PC-9 (cell line): ENCODE data around the gene NR1H4. TPM values are rescaled to one million over a fixed set of nuclear protein-coding genes. Genes with fewer than 3 reads are reported as not detected.

ENCODE experiments used
- BruUV-seq: library from RNA; stranded (reverse); fragments of 400-500 nt; replicated peaks from 2 replicates; lab custom pipeline; 2021; lab: Mats Ljungman, UMichigan
- CTCF ChIA-PET: fragments of 300-600 bp; sonication (Branson Sonifier 250); formaldehyde crosslinking; loops from one replicate; lab custom pipeline; 2022; ENCODE audit warnings: antibody characterized with exemption; lab: Charles Lee
- POLR2A ChIA-PET: fragments of 300-600 bp; sonication (Branson Sonifier 250); formaldehyde crosslinking; loops from one replicate; lab custom pipeline; 2022; ENCODE audit warnings: antibody characterized with exemption; ENCODE audit not compliant: unreplicated experiment; lab: Charles Lee
- DNase-seq, 2 experiments: peaks; one replicate each; pipeline versions ENCODE4 v3.0.0 to v3.0.0-alpha.2; 2015 to 2022; ENCODE audit warnings: mixed read lengths in 1 of 2
- H2AFZ ChIP-seq: fragments of 200-600 bp; sonication (generic); 2 replicates; pipeline ENCODE4 v1.8.1; 2017; ENCODE audit warnings: antibody characterized with exemption
- H3F3A ChIP-seq: fragments of 200-600 bp; sonication (generic); 2 replicates; pipeline ENCODE4 v1.8.1; 2017; ENCODE audit warnings: antibody characterized with exemption, mild to moderate bottlenecking, low read depth; ENCODE audit not compliant: insufficient read depth
- H3K27ac ChIP-seq: fragments of 200-600 bp; sonication (generic); 2 replicates; pipeline ENCODE4 v1.6.1; 2016; ENCODE audit warnings: mixed run types
- H3K27me3 ChIP-seq: fragments of 200-600 bp; sonication (generic); 2 replicates; pipeline ENCODE4 v1.6.1; 2016; ENCODE audit warnings: low read depth, mixed run types; ENCODE audit not compliant: insufficient read depth
- H3K36me3 ChIP-seq: fragments of 200-600 bp; sonication (generic); 2 replicates; pipeline ENCODE4 v1.6.1; 2016; ENCODE audit warnings: low read depth, mixed run types
- H3K4me1 ChIP-seq: fragments of 200-600 bp; sonication (generic); replicated peaks from 2 replicates; pipeline ENCODE4 v1.6.1; 2016; ENCODE audit warnings: mixed run types; ENCODE audit not compliant: insufficient read depth
- H3K4me2 ChIP-seq: fragments of 200-600 bp; sonication (generic); 2 replicates; pipeline ENCODE4 v1.6.1; 2017; ENCODE audit warnings: mixed run types
- H3K4me3 ChIP-seq: fragments of 200-600 bp; sonication (generic); 2 replicates; pipeline ENCODE4 v1.6.1; 2016; ENCODE audit warnings: mixed run types
- H3K79me2 ChIP-seq: fragments of 200-600 bp; sonication (generic); 2 replicates; pipeline ENCODE4 v1.6.1; 2017; ENCODE audit warnings: low read depth, mixed run types
- H3K9me2 ChIP-seq: fragments of 200-600 bp; sonication (generic); 2 replicates; pipeline ENCODE4 v1.8.1; 2017; ENCODE audit warnings: mild to moderate bottlenecking; ENCODE audit not compliant: insufficient read depth
- H3K9me3 ChIP-seq: fragments of 200-600 bp; sonication (generic); 2 replicates; pipeline ENCODE4 v1.8.1; 2016; ENCODE audit warnings: low read depth; ENCODE audit not compliant: insufficient read depth
- H4K20me1 ChIP-seq: fragments of 200-600 bp; sonication (generic); 2 replicates; pipeline ENCODE4 v1.8.1; 2017; ENCODE audit not compliant: insufficient read depth
- EZH2 ChIP-seq: fragments of 200-600 bp; sonication (generic); IDR thresholded peaks from 2 replicates; pipeline ENCODE4 v1.8.0; 2017; ENCODE audit warnings: antibody characterized with exemption, low read depth
- intact Hi-C: fragments of 100-400 bp; cut with micrococcal nuclease; formaldehyde crosslinking; loops from one replicate; pipeline ENCODE4 v1.10.0; 2022; ENCODE audit not compliant: unreplicated experiment
- total RNA-seq: library from RNA; stranded (reverse); gene quantifications from 2 replicates; pipeline ENCODE4 v1.2.3, GENCODE V29; 2021
- TF ChIP-seq, protein P1 (sequence below): fragments of 200-600 bp; sonication (generic); conservative IDR thresholded peaks from 2 replicates; pipeline ENCODE4 v1.6.1; 2017; ENCODE audit warnings: mixed run types, antibody characterized with exemption, mild to moderate bottlenecking, moderate library complexity

Gene NR1H4
- total RNA-seq, 1 experiment from 2014 or later: not detected

DNA sequence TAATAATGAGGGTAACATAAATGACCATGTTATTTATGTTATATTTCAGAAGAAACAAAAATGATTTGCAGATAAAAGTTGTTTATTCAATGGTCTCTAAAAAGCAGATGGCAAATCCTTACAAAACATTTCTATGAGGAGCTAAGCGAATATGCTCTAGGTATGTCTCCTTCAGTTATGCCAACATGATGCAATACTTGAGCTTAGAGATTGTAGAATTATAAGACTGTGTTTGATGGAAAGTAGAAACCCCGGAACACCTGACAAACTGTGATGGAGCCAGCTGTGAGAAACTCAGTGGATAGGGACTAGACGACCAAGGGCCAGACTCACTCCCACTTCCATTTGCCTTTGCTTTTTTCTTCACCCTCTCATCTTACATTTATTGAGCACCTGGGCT, 17.8 kb upstream of the NR1H4 start:
- POLR2A ChIA-PET: no interaction called here
- no peak for DNase-seq
- CTCF ChIA-PET: no interaction called here
- Histone ChIP-seq H3K9me3 (no peaks in the 10 kb centered on the region), H3F3A (no peaks in the 10 kb centered on the region), H3K36me3 (no peaks in the 10 kb centered on the region), H3K79me2 (no peaks in the 10 kb centered on the region), H3K4me1 (no peaks in the 10 kb centered on the region), H3K9me2 (no peaks in the 10 kb centered on the region), H2AFZ (no peak overlapping the region), H3K27me3 (peaks cover 26% of the 10 kb centered on the region; the same call in 1 of the 2 replicates), H3K4me2 (no peak overlapping the region), H4K20me1 (no peaks in the 10 kb centered on the region), H3K4me3 (no peak overlapping the region), H3K27ac (no peak overlapping the region)
- intact Hi-C loops: no loop called here
- no TSS peak for BruUV-seq
- TF ChIP-seq EZH2: no peak
- TF ChIP-seq, protein P1, sequence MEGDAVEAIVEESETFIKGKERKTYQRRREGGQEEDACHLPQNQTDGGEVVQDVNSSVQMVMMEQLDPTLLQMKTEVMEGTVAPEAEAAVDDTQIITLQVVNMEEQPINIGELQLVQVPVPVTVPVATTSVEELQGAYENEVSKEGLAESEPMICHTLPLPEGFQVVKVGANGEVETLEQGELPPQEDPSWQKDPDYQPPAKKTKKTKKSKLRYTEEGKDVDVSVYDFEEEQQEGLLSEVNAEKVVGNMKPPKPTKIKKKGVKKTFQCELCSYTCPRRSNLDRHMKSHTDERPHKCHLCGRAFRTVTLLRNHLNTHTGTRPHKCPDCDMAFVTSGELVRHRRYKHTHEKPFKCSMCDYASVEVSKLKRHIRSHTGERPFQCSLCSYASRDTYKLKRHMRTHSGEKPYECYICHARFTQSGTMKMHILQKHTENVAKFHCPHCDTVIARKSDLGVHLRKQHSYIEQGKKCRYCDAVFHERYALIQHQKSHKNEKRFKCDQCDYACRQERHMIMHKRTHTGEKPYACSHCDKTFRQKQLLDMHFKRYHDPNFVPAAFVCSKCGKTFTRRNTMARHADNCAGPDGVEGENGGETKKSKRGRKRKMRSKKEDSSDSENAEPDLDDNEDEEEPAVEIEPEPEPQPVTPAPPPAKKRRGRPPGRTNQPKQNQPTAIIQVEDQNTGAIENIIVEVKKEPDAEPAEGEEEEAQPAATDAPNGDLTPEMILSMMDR: no peak

DNA sequence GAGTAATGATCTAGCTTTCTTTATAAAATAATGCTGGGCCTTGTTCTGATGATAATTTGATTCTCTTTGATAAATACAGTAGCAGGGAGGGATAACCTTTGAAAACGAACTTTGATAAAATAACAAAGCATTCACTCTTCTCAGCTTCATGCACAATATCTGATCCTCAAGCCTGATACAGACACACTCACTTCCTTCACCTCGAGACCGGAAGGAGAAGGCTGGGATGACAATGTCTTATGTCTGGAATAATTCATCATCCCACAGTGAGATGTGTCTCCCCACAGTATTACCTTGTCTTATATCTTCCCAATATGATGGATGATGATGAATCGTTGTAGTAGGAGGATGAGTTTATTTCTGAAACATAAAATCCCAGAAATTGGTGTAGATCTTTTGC, 15.5 kb upstream of the NR1H4 start:
- DNase-seq: no peak
- Histone ChIP-seq H3K27ac (no peak overlapping the region), H3K27me3 (peaks cover 26% of the 10 kb centered on the region; the same call in 1 of the 2 replicates), H3K9me3 (no peaks in the 10 kb centered on the region), H2AFZ (no peak overlapping the region), H3K36me3 (no peaks in the 10 kb centered on the region), H3K79me2 (no peaks in the 10 kb centered on the region), H3K4me3 (no peak overlapping the region), H4K20me1 (no peaks in the 10 kb centered on the region), H3F3A (no peaks in the 10 kb centered on the region), H3K4me1 (no peaks in the 10 kb centered on the region), H3K4me2 (no peak overlapping the region), H3K9me2 (no peaks in the 10 kb centered on the region)
- ChIA-PET CTCF (no interaction called here), POLR2A (no interaction called here)
- intact Hi-C loops: no loop called here
- TF ChIP-seq EZH2: no peak
- TF ChIP-seq, protein P1: no peak
- no TSS peak for BruUV-seq

DNA sequence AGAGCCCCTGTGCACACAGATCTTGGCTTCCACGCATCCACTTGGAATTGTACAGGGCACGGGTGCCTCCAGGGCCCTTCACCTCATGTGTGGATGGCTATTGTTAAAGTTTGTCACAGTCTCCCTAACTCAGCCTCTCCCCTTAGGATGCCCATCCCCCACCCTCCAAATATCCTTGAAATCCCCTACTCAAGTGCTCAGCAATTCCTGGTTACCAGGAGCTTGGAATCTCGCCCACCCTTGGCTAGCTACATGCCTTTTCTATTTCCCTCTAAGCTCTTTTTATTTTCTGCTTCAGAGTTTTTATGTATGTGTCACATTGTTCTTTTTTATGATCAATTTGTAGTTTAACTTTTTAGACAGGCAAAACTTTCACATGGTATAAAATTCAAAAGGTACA, 13.0 kb upstream of the NR1H4 start:
- Histone ChIP-seq H3K79me2 (no peaks in the 10 kb centered on the region), H3K4me2 (no peak overlapping the region), H3K27me3 (peaks cover 26% of the 10 kb centered on the region; the same call in 1 of the 2 replicates), H4K20me1 (no peaks in the 10 kb centered on the region), H3K4me3 (no peak overlapping the region), H2AFZ (no peak overlapping the region), H3K36me3 (no peaks in the 10 kb centered on the region), H3K27ac (no peak overlapping the region), H3K9me3 (no peaks in the 10 kb centered on the region), H3F3A (no peaks in the 10 kb centered on the region), H3K4me1 (no peaks in the 10 kb centered on the region), H3K9me2 (no peaks in the 10 kb centered on the region)
- CTCF ChIA-PET: no interaction called here
- no peak for DNase-seq
- POLR2A ChIA-PET: no interaction called here
- intact Hi-C loops: no loop called here
- TF ChIP-seq EZH2: no peak
- TF ChIP-seq, protein P1: no peak
- BruUV-seq: no TSS peak
